BLaER1 treated with 17β-estradiol and CSF1 and Interleukin-3, amounts not matched to agents 10 nM and 100 nM (cell line): ENCODE measurements around the gene TRPV5.

Experiments
- H3K27ac ChIP-seq, 11 experiments: shearing (Covaris generic); formaldehyde crosslinking; 2 replicates each; pipeline ENCODE4 v1.8.1; 2022
- H3K27me3 ChIP-seq, 11 experiments: shearing (Covaris generic); formaldehyde crosslinking; 2 replicates each; pipeline ENCODE4 v1.8.1; 2022
- H3K36me3 ChIP-seq, 11 experiments: shearing (Covaris generic); formaldehyde crosslinking; 2 replicates each; pipeline ENCODE4 v1.8.1; 2022
- H3K4me1 ChIP-seq, 10 experiments: shearing (Covaris generic); formaldehyde crosslinking; 2 replicates each; pipeline ENCODE4 v1.8.1; 2022
- H3K4me2 ChIP-seq, 11 experiments: shearing (Covaris generic); formaldehyde crosslinking; 2 replicates each; pipeline ENCODE4 v1.8.1; 2022
- H3K4me3 ChIP-seq, 10 experiments: shearing (Covaris generic); formaldehyde crosslinking; 2 replicates each; pipeline ENCODE4 v1.8.1; 2022
- H3K9ac ChIP-seq, 11 experiments: shearing (Covaris generic); formaldehyde crosslinking; 2 replicates each; pipeline ENCODE4 v1.8.1; 2022
- H3K9me3 ChIP-seq, 11 experiments: shearing (Covaris generic); formaldehyde crosslinking; replicated peaks in 1 of 11; 2 replicates each; pipeline ENCODE4 v1.8.1; 2022
- H4K20me1 ChIP-seq, 11 experiments: shearing (Covaris generic); formaldehyde crosslinking; 2 replicates each; pipeline ENCODE4 v1.8.1; 2022
- Cebpa-rat ChIP-seq, 11 experiments: shearing (Covaris generic); IDR thresholded peaks; 2 replicates each; pipeline ENCODE4 v1.8.1; 2022

The TRPV5 gene

DNA sequence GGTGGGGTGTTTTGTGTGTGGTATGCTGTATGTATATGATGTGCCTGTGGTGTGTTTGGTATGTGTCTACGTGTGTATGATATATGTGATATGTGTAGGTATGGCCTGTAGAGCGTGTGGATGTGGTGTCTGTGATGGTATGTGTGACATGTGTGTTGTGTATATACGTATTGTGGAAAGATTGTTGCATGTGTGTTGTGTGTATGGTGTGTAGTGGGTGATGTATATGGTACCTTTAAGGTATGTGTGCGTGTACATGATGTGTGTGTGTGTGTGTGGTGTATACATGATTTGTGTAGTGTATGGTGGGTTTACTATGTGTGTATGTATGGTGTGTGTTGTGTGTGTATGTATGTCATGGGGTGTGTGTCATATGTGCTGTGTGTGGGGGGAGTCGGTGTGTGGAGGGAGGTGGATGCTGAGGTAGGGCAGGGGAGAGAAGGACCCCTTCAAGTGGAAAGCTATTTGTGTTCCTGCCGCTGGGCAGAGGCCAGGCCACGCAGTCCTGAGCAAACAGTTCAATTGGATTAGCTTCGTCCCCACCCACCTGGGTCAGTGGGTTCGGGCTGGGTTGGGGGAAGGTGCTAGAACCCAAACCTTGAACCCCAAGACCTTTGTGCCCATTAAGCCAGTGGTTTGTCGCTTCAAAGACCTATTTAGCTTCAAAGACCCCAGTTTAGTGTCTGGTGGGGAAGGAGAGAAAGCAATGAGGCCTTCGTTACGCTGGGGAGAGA lies 46.1 kb downstream of the TRPV5 start:
- Histone ChIP-seq H3K4me3 (no peak overlapping the region), H3K36me3 (no peaks in the 10 kb centered on the region), H3K9ac (no peak overlapping the region), H3K9me3 (no peaks in the 10 kb centered on the region), H3K4me1 (peaks cover 0 to 7% (median 0%) of the 10 kb centered on the region in 10 experiments; a peak in 1 of 20 replicates), H4K20me1 (no peaks in the 10 kb centered on the region), H3K27me3 (no peaks in the 10 kb centered on the region), H3K4me2 (no peak overlapping the region), H3K27ac (no peak overlapping the region)
- no peak for TF ChIP-seq Cebpa-rat (IDR thresholded peaks at IDR 0.05)

DNA sequence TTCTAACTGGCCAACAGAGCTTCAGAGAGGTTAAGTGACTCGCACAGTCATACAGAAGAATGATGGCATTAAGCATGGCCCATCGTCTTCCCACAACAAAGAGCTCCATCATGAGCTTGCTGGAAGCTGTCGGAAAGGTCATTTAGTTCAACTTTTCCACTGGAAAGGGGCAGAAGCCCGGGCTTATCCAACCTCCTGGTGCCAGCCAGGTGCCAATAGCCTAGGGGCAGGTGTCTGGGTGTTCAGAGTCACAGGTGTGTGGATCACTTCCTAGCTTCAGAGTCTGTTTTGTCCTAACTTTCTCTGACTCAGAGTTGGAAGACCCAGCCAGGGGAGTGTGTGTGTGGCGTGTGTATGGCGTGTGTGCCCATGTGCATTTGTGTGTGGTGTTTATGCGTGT lies 46.7 kb downstream of the TRPV5 start:
- H3K27ac ChIP-seq: no peak overlapping the region
- no peak for TF ChIP-seq Cebpa-rat (IDR thresholded peaks at IDR 0.05)
- H3K4me3 ChIP-seq: no peak overlapping the region
- H3K9ac ChIP-seq: no peak overlapping the region
- no peaks in the 10 kb centered on the region for H3K27me3 ChIP-seq
- H3K4me2 ChIP-seq: no peak overlapping the region
- no peaks in the 10 kb centered on the region for H3K36me3 ChIP-seq
- H3K4me1 ChIP-seq: peaks cover 0 to 7% (median 0%) of the 10 kb centered on the region in 10 experiments; a peak in 1 of 20 replicates
- no peaks in the 10 kb centered on the region for H4K20me1 ChIP-seq
- no peaks in the 10 kb centered on the region for H3K9me3 ChIP-seq

DNA sequence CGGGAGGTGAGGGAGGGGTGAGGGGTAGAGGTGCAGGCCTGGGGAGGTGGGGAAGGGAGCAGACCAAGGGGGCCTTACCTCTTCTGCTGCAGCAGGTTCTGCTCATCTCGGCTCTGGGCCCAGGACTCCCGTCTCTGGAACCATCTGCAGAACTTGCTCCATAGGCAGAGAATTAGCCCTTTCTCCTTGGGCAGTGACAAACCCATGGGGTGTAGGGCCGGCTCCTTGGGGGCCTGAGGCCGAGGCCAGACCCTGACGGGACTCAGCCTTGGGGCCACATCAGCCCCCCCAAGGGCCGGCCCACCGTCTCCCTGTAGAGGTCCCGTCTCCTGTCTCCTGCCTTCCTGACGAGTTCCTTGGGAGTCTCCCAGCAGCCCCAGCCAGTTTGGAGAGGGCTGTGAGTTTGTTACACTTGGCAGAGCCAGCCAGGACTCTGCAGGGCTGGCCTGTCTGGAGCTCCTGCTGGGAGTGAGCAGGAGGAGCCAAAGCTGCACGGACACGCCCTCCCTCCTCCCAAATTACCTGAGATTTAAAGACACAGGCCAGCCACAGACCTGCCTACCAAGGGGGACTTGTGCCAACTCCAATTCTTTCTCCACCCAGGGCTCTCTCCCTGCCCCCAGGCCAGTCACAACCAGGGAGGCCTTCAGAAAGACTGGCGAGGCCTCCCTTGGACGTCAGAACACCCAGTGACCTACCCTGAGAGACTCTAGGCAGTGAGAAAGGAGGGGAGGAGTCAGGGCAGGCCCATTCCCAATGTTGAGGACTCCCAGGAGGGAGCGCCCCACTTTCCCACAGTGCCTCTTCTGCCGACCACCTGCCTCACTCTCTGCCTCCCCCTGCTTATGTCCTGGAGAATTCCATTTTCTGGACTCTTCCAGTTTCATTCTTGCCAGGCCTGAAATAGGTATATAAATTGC lies 48.0 kb downstream of the TRPV5 start, which contains the start of gene TRPV6:
Gene TRPV6, minus strand, starts transcription at position 435 of the 920 bp plus-strand sequence.
- Histone ChIP-seq H3K27me3 (no peaks in the 10 kb centered on the region), H4K20me1 (no peaks in the 10 kb centered on the region), H3K36me3 (no peaks in the 10 kb centered on the region), H3K4me3 (no peak within 1 kb of the TSS), H3K4me1 (peaks cover 0 to 7% (median 0%) of the 10 kb centered on the region in 10 experiments; a peak in 1 of 20 replicates), H3K9me3 (no peaks in the 10 kb centered on the region), H3K27ac (no peak within 1 kb of the TSS), H3K9ac (no peak within 1 kb of the TSS), H3K4me2 (no peak within 1 kb of the TSS)
- no peak for TF ChIP-seq Cebpa-rat (IDR thresholded peaks at IDR 0.05)

DNA sequence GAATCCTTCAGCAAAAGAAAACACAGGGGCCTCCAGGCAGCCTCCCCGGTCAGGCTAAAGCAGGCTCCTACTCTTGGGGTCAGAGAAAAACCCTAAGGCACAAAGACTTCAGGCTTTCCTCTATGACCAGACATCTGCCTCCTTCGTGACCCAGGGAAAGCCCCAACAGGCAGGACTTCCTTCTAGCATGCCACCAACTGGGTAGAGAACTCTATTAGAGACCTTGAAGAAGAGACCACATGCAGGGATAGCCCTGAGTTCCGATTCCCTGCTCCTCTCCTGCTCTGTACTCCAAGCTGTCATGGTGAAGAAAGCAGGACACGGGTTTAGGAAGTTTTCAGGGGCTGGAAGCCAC lies 49.3 kb downstream of the TRPV5 start:
- Histone ChIP-seq H3K9me3 (no peaks in the 10 kb centered on the region), H3K27ac (no peak overlapping the region), H3K4me3 (no peak overlapping the region), H3K27me3 (no peaks in the 10 kb centered on the region), H3K4me1 (peaks cover 0 to 7% (median 0%) of the 10 kb centered on the region in 10 experiments; a peak in 1 of 20 replicates), H4K20me1 (no peaks in the 10 kb centered on the region), H3K9ac (no peak overlapping the region), H3K36me3 (no peaks in the 10 kb centered on the region), H3K4me2 (no peak overlapping the region; a peak in 1 of 22 replicates)
- no peak for TF ChIP-seq Cebpa-rat (IDR thresholded peaks at IDR 0.05)

DNA sequence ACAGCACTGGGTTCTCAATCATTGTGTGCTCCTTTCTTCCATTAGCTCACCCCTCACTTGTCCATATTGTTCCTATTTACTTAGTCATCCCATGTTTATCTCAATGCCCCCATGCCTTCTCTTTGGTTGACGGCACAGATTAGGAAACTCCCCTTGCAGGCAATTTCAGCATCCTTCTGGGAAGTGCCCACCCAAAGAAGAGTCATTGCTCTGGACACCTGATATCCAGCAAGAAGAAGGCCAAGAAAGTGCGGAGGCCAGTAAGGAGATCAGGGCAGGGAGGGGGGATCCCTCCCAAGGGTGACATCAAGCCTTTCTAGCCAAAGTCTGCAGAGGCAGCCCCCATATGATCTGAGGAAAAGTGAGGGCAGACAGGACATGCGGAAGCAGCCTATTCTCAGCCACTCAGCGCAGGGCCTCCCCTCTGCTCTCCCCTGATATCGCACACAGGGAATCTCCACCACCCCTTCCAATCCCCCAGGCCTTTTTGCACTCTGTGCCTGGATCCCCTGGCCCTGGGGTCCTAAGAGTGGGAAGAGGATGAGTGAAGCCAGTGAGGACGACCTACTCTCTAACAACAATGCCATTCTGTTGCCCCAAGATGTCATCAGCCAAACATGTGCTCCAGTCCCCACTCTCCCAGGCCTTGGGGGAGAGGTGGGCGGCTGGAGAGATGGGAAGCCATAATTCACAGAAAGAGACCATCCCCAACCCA lies 49.8 kb downstream of the TRPV5 start:
- Histone ChIP-seq H3K4me2 (no peak overlapping the region; a peak in 1 of 22 replicates), H3K27ac (no peak overlapping the region), H3K27me3 (no peaks in the 10 kb centered on the region), H3K4me3 (no peak overlapping the region), H4K20me1 (no peaks in the 10 kb centered on the region), H3K9me3 (no peaks in the 10 kb centered on the region), H3K36me3 (no peaks in the 10 kb centered on the region), H3K9ac (no peak overlapping the region), H3K4me1 (peaks cover 0 to 7% (median 0%) of the 10 kb centered on the region in 10 experiments; a peak in 1 of 20 replicates)
- no peak for TF ChIP-seq Cebpa-rat (IDR thresholded peaks at IDR 0.05)

DNA sequence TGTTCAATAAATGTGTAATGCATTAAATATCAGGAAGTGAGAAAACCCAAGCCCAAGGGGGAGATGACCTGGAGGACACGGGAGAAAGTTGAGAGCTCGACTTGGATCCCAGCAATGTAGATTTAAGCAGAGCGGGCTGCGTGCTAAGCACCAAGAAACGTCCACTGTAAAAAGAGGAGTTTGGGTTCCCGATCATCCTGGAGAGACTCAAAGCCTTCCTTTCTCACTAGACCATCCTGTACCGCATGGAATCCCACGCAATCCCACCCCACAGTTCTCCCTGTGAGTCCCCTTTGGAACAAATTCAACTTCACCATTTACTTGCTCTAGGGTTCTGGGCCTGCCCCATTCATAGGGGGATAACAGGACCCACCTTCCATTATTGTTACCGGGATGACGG lies 50.4 kb downstream of the TRPV5 start:
- H3K4me1 ChIP-seq: peaks cover 0 to 7% (median 0%) of the 10 kb centered on the region in 10 experiments; a peak in 1 of 20 replicates
- no peak overlapping the region for H3K27ac ChIP-seq
- no peak for TF ChIP-seq Cebpa-rat (IDR thresholded peaks at IDR 0.05)
- H3K4me3 ChIP-seq: no peak overlapping the region
- no peak overlapping the region for H3K9ac ChIP-seq
- H3K27me3 ChIP-seq: no peaks in the 10 kb centered on the region
- H3K9me3 ChIP-seq: no peaks in the 10 kb centered on the region
- no peaks in the 10 kb centered on the region for H4K20me1 ChIP-seq
- H3K36me3 ChIP-seq: no peaks in the 10 kb centered on the region
- no peak overlapping the region for H3K4me2 ChIP-seq

DNA sequence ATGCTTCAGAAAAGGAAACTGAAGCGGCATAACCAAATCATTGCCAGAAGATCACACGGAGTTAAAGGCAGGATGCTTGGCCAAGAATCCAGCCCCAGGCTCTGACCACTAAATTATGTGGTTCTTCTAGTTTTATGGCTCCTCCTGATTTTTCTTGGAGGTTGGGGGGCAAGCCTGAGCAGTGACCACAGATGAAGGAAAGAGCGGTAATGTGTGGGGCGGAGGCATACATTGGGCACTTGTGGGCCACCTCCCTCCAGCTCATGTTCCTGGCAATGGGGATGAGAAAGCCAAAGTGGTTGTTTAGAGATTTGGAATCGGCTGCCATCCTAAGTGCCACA lies 51.2 kb downstream of the TRPV5 start:
- H3K9ac ChIP-seq: no peak overlapping the region
- no peak overlapping the region for H3K27ac ChIP-seq
- no peaks in the 10 kb centered on the region for H3K36me3 ChIP-seq
- no peak for TF ChIP-seq Cebpa-rat (IDR thresholded peaks at IDR 0.05)
- H4K20me1 ChIP-seq: no peaks in the 10 kb centered on the region
- H3K27me3 ChIP-seq: no peaks in the 10 kb centered on the region
- no peak overlapping the region for H3K4me3 ChIP-seq
- no peaks in the 10 kb centered on the region for H3K9me3 ChIP-seq
- no peak overlapping the region for H3K4me2 ChIP-seq
- H3K4me1 ChIP-seq: peaks cover 0 to 7% (median 0%) of the 10 kb centered on the region in 10 experiments; a peak in 1 of 20 replicates

DNA sequence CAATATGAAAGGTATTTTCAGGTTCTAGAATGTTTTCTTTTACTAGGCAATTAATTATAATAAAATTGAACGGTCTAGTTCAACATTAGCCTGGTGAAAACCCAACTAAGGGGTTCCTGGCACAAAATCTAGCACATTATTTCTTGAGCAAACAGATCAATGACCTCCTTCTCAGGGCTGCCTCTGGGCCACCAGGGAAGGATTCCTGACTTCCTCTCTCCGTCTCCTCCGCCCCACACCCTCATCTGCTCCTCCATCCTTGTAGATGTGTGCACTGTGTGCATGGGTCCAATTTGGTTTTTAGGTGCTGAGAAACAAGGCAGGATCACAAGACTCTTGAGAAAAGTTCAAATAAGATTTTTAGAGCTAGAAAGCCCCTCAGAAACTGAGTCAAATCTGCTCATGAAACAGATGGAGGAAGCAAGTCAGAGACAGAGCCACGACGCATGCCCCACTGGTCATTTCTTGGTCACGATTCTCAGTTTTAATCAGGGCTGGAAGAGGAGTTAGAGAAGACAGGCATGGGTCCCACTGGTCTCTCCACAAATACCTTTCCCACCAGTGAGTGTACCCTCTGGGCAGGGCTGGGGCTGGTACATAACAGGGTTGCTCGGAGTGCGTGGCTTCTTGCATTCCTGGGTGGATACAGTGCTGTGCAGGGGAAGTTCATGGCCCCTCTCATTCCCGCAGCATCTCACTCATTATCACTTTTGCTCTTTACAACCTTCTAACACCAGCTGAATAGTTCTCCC lies 51.8 kb downstream of the TRPV5 start:
- TF ChIP-seq Cebpa-rat (IDR thresholded peaks at IDR 0.05): no peak
- peaks cover 0 to 7% (median 0%) of the 10 kb centered on the region in 10 experiments; a peak in 1 of 20 replicates for H3K4me1 ChIP-seq
- no peak overlapping the region for H3K27ac ChIP-seq
- no peaks in the 10 kb centered on the region for H3K36me3 ChIP-seq
- H3K27me3 ChIP-seq: no peaks in the 10 kb centered on the region
- H3K4me2 ChIP-seq: no peak overlapping the region
- no peak overlapping the region for H3K9ac ChIP-seq
- H3K4me3 ChIP-seq: no peak overlapping the region
- no peaks in the 10 kb centered on the region for H3K9me3 ChIP-seq
- H4K20me1 ChIP-seq: no peaks in the 10 kb centered on the region
